ENCODE results near the gene PSMD14.
"Not testable (repeated sequence)": the region's sequence is repeated elsewhere in the genome, so short reads cannot be mapped to it uniquely, and the experiment has no call there.

Gene PSMD14

DNA sequence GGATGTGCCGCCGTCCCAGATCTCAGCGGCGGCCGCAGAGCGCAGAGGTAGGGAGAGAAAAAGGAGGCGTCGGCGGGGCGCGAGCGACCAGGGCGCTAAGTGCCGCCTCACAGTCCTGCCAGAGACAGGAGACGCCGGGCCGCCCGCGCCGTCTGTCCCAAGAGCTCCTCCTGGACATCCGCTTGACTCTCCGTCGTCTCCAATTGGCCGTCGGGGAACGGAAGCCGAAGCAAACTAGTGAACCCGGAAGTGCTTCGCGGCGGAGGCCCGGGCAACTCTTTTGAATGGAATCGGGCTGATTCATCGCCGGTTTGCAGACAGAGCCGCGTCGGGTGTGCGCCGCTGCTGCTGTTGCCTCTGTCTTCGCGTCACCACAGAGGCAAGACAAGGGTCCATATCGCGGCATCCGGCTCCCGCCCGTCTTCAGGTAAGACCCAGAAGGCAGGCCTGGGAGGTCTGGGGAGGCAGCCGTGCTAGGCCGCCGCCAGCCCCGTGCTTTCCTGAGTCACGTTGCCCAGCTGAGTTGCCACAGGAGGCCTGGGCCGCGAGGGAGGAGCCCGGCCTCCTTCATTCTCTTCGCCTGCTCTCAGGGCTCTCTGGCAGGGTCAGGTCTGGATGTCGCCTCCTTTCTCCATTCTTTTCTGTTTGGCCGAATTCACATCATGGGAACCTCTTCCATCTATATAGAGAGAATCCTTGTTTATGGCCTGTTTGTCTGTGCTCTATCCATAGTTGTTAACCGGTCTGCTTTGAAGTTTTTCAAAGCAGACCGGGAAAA lies at the start of gene PSMD14:
Gene PSMD14 (plus strand): TSS at position 248 of the 778 bp plus-strand sequence. CDS start 10,401 bp downstream, outside the sequence.
- peak; percentile 93 for DNase-seq (ENCODE audit: low read depth)
- peak within 1 kb of the TSS; percentile 75 for H3K4me3 ChIP-seq (ENCODE audit: low read length)
- TF ChIP-seq, protein P1, sequence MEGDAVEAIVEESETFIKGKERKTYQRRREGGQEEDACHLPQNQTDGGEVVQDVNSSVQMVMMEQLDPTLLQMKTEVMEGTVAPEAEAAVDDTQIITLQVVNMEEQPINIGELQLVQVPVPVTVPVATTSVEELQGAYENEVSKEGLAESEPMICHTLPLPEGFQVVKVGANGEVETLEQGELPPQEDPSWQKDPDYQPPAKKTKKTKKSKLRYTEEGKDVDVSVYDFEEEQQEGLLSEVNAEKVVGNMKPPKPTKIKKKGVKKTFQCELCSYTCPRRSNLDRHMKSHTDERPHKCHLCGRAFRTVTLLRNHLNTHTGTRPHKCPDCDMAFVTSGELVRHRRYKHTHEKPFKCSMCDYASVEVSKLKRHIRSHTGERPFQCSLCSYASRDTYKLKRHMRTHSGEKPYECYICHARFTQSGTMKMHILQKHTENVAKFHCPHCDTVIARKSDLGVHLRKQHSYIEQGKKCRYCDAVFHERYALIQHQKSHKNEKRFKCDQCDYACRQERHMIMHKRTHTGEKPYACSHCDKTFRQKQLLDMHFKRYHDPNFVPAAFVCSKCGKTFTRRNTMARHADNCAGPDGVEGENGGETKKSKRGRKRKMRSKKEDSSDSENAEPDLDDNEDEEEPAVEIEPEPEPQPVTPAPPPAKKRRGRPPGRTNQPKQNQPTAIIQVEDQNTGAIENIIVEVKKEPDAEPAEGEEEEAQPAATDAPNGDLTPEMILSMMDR (conservative IDR thresholded peaks at IDR 0.05; ENCODE audit: low read length), result no peak

DNA sequence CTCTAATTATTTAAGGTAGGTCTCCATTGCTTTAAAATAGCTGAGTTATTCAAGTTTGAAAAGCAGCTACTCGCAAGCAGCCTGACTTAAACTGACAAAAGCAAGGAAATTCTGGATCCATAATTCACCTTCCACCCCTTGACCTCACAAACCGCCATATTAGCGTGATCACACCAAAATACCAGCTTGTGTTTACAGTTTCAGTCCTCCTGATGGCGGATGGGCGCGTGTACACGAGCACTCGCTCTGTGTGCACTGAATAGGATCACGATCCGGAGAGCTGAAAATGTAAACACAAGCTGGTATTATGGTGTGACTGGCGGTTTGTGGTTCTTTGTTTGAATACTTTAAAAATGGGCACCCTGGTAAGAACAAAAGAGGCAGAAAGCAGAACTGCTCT lies 42.4 kb upstream of the PSMD14 start:
- no peak for DNase-seq (ENCODE audit: low read depth)
- TF ChIP-seq, protein P1 (conservative IDR thresholded peaks at IDR 0.05; ENCODE audit: low read length), result no peak
- no peak overlapping the region for H3K4me3 ChIP-seq (ENCODE audit: low read length)

DNA sequence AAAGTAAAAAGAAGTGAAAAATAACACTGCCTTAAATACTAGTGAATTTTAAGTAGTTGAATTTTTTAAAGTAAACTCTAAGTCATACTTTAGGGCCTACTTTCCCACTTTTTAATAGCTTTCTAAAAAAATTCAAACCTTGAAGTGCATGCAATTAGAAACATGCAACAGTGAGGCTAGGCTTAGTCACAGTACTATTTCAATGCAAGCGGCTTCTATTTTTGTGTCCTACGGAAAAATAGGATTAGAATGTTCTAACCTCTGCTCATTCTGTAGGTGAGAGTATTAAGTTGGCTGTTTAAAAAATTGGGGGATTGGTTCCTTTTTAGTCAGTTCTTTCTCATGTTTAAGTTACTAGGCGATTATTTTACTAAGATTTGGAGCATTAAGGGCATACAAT lies 39.1 kb upstream of the PSMD14 start:
- TF ChIP-seq, protein P1 (conservative IDR thresholded peaks at IDR 0.05; ENCODE audit: low read length), result no peak
- H3K4me3 ChIP-seq (ENCODE audit: low read length), result no peak overlapping the region
- DNase-seq (ENCODE audit: low read depth), result no peak

DNA sequence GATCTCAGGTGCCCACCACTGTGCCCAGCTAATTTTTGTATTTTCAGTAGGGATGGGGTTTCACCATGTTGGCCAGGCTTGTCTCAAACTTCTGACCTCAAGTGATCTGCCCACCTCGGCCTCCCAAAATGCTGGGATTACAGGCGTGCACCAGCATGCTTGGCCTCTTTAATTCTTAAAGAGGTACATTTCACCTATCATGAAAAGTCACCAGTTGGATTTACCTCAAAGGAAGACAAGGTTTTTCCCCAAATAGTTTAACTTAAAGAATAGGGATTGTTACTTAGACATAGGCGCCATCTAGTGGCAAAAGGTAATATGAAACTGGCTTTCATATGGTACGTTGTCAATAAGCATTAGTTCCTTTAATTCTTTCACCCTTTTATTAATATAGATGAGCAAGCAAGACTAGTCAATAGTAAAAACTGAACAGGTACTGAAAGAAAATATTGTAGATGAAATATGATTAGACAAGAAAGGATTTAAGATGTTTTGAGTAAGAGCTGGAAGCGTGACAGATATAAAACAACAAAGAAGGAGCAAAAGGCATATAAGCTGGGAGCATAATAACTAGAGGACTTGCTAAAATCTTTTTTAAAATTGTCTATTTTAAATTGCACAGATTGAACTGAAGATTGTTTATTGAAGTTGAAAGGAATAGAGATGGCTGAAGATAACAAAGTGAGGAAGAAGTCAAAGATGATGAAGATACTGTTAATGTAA lies 35.0 kb upstream of the PSMD14 start:
- DNase-seq (ENCODE audit: low read depth), result peak; percentile 63
- TF ChIP-seq, protein P1 (conservative IDR thresholded peaks at IDR 0.05; ENCODE audit: low read length), result peak; percentile 75
- H3K4me3 ChIP-seq (ENCODE audit: low read length), result no peak overlapping the region

DNA sequence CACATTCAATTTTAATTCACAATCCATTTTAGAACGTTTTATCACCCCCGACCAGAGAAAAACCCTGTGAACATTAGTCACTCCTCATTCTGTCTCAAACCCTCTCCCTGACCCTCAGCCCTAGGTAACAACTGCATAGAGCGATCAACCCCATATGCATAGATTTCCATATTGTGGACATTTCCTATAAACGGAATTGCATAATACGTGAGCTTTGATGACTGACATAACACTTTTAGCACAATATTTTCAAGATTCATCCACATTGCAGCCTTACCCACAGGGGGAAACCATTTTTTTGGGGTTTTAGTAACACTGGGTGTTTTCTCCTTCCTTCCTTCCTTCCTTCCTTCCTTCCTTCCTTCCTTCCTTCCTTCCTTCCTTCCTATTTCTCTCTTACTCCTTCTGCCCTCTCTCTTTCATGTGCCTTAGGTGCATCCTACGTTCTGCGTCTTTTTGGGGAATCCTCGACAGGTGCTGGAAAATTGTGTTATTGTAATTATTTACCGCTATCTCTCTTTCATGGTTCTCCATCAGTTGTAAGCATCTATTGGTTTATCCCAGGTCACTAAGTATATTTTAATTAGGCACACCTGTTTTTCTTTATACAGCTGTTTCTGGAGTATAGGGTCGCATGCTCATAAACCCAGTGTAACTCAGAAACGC lies 29.5 kb upstream of the PSMD14 start:
- DNase-seq (ENCODE audit: low read depth); H3K4me3 ChIP-seq (ENCODE audit: low read length): not testable (repeated sequence)

DNA sequence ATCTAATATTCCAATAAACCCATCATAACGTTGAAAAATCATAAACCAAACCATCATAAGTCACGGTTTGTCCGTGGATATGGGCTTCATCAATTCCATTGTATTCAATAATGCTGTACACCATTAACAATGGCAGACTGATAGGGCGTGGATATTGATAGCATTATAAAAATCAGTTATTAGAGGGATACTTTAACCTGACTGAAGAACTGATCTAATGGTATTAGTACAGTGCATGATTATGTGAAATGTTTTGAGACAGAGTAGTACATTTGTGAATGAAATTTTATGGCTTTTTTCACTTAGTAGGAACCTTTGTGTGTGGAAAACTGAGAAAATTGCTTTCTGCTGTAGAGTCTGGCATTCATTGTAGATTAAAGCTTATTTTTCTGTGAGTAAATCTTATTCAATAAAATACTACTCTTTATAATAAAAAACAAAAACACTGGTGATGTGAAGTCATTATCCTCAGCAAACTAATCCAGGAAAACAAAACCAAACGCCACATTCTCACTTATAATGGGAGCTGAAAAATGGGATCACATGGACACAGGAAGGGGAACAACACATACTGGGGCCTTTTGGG lies 28.9 kb upstream of the PSMD14 start:
- H3K4me3 ChIP-seq (ENCODE audit: low read length); DNase-seq (ENCODE audit: low read depth): not testable (repeated sequence)

DNA sequence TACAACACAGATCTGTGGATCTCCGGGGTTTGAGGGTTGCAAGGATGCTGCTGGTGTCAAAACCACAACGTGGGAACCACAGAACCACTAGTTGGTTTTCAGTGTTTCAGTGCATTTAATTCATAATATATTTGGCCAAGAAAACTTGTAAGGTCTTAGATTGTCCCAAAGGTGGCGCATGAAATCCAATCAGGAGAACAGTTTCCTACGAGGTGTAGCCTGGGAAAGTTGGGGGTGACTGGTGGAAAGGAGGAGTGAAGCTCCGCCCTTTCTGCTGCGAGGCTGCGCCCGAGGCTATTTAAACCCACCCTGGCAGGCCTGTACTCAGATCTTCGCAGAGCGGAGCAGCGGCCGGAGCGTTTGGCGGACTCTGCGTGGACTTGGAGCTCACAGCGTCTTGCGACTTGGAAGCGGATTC lies 27.3 kb upstream of the PSMD14 start:
- TF ChIP-seq, protein P1 (conservative IDR thresholded peaks at IDR 0.05; ENCODE audit: low read length), result peak; percentile 28
- not testable (repeated sequence) for H3K4me3 ChIP-seq (ENCODE audit: low read length)
- peak; percentile 15 for DNase-seq (ENCODE audit: low read depth)

DNA sequence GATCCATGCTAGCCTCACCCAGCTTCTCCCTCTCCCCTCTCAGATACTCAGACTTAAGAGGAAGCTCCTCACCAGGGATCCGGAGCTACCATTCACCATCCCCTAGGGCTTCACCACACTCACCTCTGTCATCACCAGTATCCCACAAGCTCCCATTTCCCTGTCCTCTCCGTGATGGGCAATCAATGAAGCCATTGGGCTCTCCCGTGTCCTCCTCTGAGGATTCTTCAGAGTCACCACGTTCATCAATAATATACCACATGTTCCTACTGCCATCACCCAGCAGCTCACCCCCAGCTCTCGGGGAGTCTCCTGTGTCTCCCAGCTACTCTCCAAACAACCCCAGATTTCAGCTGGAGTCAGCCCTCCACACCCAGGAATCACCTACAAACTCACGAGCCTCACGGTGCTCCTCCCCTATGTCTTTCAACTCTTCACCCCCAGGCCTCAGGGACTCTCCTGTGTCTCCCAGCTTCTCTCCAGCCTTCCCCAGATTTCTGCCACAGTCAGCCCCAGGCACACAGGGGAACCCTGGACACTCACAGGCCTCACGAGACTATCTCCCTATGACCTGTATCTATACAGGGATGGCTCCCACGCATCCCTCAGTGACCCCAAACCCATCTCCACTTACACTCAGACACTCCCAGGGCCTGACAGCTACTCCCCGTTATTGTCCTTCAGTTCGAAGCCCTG lies 26.5 kb upstream of the PSMD14 start:
- H3K4me3 ChIP-seq (ENCODE audit: low read length); DNase-seq (ENCODE audit: low read depth): not testable (repeated sequence)

DNA sequence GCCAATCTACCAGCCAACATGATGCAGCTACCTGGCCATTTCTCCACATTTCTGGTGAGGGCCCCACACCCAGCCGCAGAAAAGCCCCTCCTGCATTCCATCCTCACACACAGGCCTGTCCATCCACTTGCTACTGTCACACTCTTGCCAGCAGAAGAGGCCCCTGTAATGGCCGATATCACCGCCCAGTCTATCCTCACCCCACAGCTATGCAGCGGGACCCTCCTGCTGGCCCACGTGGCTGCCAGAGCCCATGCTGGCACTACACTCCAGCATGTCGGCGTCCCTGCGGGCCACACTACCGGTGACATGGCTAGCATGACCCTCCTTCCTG lies 25.9 kb upstream of the PSMD14 start:
- DNase-seq (ENCODE audit: low read depth); H3K4me3 ChIP-seq (ENCODE audit: low read length): not testable (repeated sequence)
